Spleen (tissue), 7 donors: ENCODE measurements around the gene IQGAP2.

Source experiments
- POLR2A ChIP-seq, 3 donors: fragments of 450-650 bp; IDR thresholded peaks; one replicate each; pipeline ENCODE4 v1.5.1; 2017; ENCODE audit warnings: antibody characterized with exemption in 3 of 3, mild to moderate bottlenecking in 1 of 3
- TF ChIP-seq, protein P1 (sequence below), 11 experiments: fragments of 200-600 bp in 7 of 11; fragments of 450-650 bp in 4 of 11; sonication (generic) in 4 of 11; IDR thresholded peaks in 8 of 11; conservative IDR thresholded peaks in 3 of 11; 1 replicate in 7 of 11; 2 replicates in 4 of 11; pipeline versions ENCODE4 v1.4.0 to v1.8.0; 2016 to 2021; ENCODE audit warnings: antibody characterized with exemption in 11 of 11, inconsistent platforms in 4 of 11, mild to moderate bottlenecking in 1 of 11
- donor health status: DM: no; HTN: no; CAD: no; lungs with moderate emphysema.
- donor health status: DM: no; HTN: no; CAD: no.
- donor health status: DM: no; HTN: no; CAD: no.

- TF ChIP-seq, protein P1, sequence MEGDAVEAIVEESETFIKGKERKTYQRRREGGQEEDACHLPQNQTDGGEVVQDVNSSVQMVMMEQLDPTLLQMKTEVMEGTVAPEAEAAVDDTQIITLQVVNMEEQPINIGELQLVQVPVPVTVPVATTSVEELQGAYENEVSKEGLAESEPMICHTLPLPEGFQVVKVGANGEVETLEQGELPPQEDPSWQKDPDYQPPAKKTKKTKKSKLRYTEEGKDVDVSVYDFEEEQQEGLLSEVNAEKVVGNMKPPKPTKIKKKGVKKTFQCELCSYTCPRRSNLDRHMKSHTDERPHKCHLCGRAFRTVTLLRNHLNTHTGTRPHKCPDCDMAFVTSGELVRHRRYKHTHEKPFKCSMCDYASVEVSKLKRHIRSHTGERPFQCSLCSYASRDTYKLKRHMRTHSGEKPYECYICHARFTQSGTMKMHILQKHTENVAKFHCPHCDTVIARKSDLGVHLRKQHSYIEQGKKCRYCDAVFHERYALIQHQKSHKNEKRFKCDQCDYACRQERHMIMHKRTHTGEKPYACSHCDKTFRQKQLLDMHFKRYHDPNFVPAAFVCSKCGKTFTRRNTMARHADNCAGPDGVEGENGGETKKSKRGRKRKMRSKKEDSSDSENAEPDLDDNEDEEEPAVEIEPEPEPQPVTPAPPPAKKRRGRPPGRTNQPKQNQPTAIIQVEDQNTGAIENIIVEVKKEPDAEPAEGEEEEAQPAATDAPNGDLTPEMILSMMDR (IDR thresholded peaks at IDR 0.05 in 8 of 11, conservative IDR thresholded peaks at IDR 0.05 in 3 of 11), result no peak
- TF ChIP-seq POLR2A (IDR thresholded peaks at IDR 0.05), result no peak
Measured at GRCh38 chr5:76705574-76705973, 302.5 kb downstream of the IQGAP2 start.
